GM12872 (cell line): ENCODE measurements around the gene METTL14.

ENCODE experiments used
- CTCF ChIP-seq: IDR thresholded peaks from 3 replicates; pipeline ENCODE4 v1.5.1; 2011; ENCODE audit warnings: low read depth, mild to moderate bottlenecking, low read length, moderate library complexity; ENCODE audit not compliant: insufficient read depth

Gene METTL14

GRCh38 chr4:118684873-118685811 is at the start of gene METTL14:
Gene METTL14, plus strand, starts transcription at chr4:118685392. Its CDS starts 143 bp downstream, at chr4:118685535.
- no peak for TF ChIP-seq CTCF

GRCh38 chr4:118664665-118665064 is 20.5 kb upstream of the METTL14 start:
- TF ChIP-seq CTCF: peak; percentile 16; the same call in 1 of the 3 replicates

GRCh38 chr4:118676128-118676527 is 9.1 kb upstream of the METTL14 start:
- TF ChIP-seq CTCF: no peak

- TF ChIP-seq CTCF: no peak
Observed at GRCh38 chr4:118680808-118681207, 4.4 kb upstream of the METTL14 start.

- TF ChIP-seq CTCF: peak; percentile 46; the same call in 2 of the 3 replicates
Observed at GRCh38 chr4:118682928-118683327, 2.3 kb upstream of the METTL14 start.

- TF ChIP-seq CTCF: no peak
Observed at GRCh38 chr4:118683513-118683912, 1.7 kb upstream of the METTL14 start.

GRCh38 chr4:118703118-118703517 is 17.9 kb downstream of the METTL14 start:
- no peak for TF ChIP-seq CTCF
